GM12801 (cell line): Measurements from ENCODE around the gene TMEM144.

Experiments used
- CTCF ChIP-seq: IDR thresholded peaks from one replicate; pipeline ENCODE4 v1.5.1; 2011; ENCODE audit warnings: control low read depth; ENCODE audit not compliant: insufficient read length; ENCODE audit errors: extremely low read depth

The TMEM144 gene

GRCh38 chr4:158268553-158268952 lies 58.3 kb downstream of the TMEM144 start:
- no peak for TF ChIP-seq CTCF

GRCh38 chr4:158274636-158275035 lies 64.3 kb downstream of the TMEM144 start:
- TF ChIP-seq CTCF, result no peak

GRCh38 chr4:158277558-158277957 lies 67.3 kb downstream of the TMEM144 start:
- no peak for TF ChIP-seq CTCF

- no peak for TF ChIP-seq CTCF
Observed at GRCh38 chr4:158280856-158281255, 70.6 kb downstream of the TMEM144 start.

GRCh38 chr4:158282252-158282651 lies 72.0 kb downstream of the TMEM144 start:
- no peak for TF ChIP-seq CTCF

- TF ChIP-seq CTCF, result no peak
Observed at GRCh38 chr4:158285429-158286216, 75.3 kb downstream of the TMEM144 start.

- TF ChIP-seq CTCF, result no peak
Observed at GRCh38 chr4:158290912-158291311, 80.6 kb downstream of the TMEM144 start.
